ENCODE measurements around the gene QKI. TPM values are rescaled to one million over a fixed set of nuclear protein-coding genes. Genes with fewer than 3 reads are reported as not detected.

QKI gene
- total RNA-seq, 4 donors from 2014 or later = 283 to 425 (median 344) TPM

GRCh38 chr6:163401039-163401885 is 13.3 kb upstream of the QKI start:
- no peak overlapping the region for H3K27ac ChIP-seq
- H3K4me1 ChIP-seq = peaks cover 24 to 27% of the 10 kb centered on the region in 2 donors
- DNase-seq (no peak), ATAC-seq (no peak)
- TF ChIP-seq CTCF (IDR thresholded peaks at IDR 0.05 in 4 of 5, conservative IDR thresholded peaks at IDR 0.05 in 1 of 5) = no peak
- no peak for TF ChIP-seq POLR2A (IDR thresholded peaks at IDR 0.05)
- no peak overlapping the region for H3K4me3 ChIP-seq
- no peaks in the 10 kb centered on the region for H3K36me3 ChIP-seq
- in situ Hi-C loops (cut with MboI; ENCODE audit: low sequenced_read_pairs in 4 of 4) (loop anchor here (10.0 to 25.0 kb wide), 4 partner anchors 46 to 1836 kb away; no protein-coding TSS in a partner anchor), intact Hi-C loops (cut with DNase I; ENCODE audit: low total_unique reads) (loop anchor here (10.0 kb wide), 2 partner anchors 136 to 426 kb away; no protein-coding TSS in a partner anchor)
- no peaks in the 10 kb centered on the region for H3K27me3 ChIP-seq
- H3K9me3 ChIP-seq = no peaks in the 10 kb centered on the region

- H3K4me1 ChIP-seq = peaks cover 24 to 26% of the 10 kb centered on the region in 2 donors
- no peaks in the 10 kb centered on the region for H3K36me3 ChIP-seq
- no peak for TF ChIP-seq POLR2A (IDR thresholded peaks at IDR 0.05)
- no peak for TF ChIP-seq CTCF (IDR thresholded peaks at IDR 0.05 in 4 of 5, conservative IDR thresholded peaks at IDR 0.05 in 1 of 5)
- DNase-seq (no peak), ATAC-seq (no peak)
- no peaks in the 10 kb centered on the region for H3K27me3 ChIP-seq
- H3K4me3 ChIP-seq = no peak overlapping the region
- H3K9me3 ChIP-seq = no peaks in the 10 kb centered on the region
- intact Hi-C loops (cut with DNase I; ENCODE audit: low total_unique reads) (loop anchor here (10.0 kb wide), 2 partner anchors 138 to 428 kb away; no protein-coding TSS in a partner anchor), in situ Hi-C loops (cut with MboI; ENCODE audit: low sequenced_read_pairs in 4 of 4) (loop anchor here (10.0 to 25.0 kb wide), 4 partner anchors 48 to 1835 kb away; no protein-coding TSS in a partner anchor)
- H3K27ac ChIP-seq = no peak overlapping the region
These were observed 11.9 kb upstream of the QKI start for GRCh38 chr6:163402616-163403015.

GRCh38 chr6:163404825-163405265 is 9.7 kb upstream of the QKI start:
- Histone ChIP-seq H3K9me3 (no peaks in the 10 kb centered on the region), H3K4me3 (no peak overlapping the region), H3K27me3 (no peaks in the 10 kb centered on the region), H3K4me1 (peaks cover 23 to 27% of the 10 kb centered on the region in 2 donors), H3K27ac (peak overlapping the region; percentile 85 to 92 (median 88)), H3K36me3 (no peaks in the 10 kb centered on the region)
- ATAC-seq (peak; percentile 42 to 49), DNase-seq (peak in 1 of 2 donors; percentile 55)
- intact Hi-C loops (cut with DNase I; ENCODE audit: low total_unique reads) = loop anchor here (2.0 to 10.0 kb wide), 3 partner anchors 58 to 430 kb away; no protein-coding TSS in a partner anchor
- in situ Hi-C loops (cut with MboI; ENCODE audit: low sequenced_read_pairs in 4 of 4) = loop anchor here (5.0 to 25.0 kb wide), 5 partner anchors 50 to 1832 kb away; no protein-coding TSS in a partner anchor
- no peak for TF ChIP-seq CTCF (IDR thresholded peaks at IDR 0.05 in 4 of 5, conservative IDR thresholded peaks at IDR 0.05 in 1 of 5)
- TF ChIP-seq POLR2A (IDR thresholded peaks at IDR 0.05) = no peak

- H3K4me3 ChIP-seq = peak overlapping the region; percentile 45 to 55 (median 50)
- intact Hi-C loops (cut with DNase I; ENCODE audit: low total_unique reads) (loop anchor here (2.0 to 10.0 kb wide), 3 partner anchors 59 to 431 kb away; no protein-coding TSS in a partner anchor), in situ Hi-C loops (cut with MboI; ENCODE audit: low sequenced_read_pairs in 4 of 4) (loop anchor here (5.0 to 25.0 kb wide), 5 partner anchors 51 to 1832 kb away; no protein-coding TSS in a partner anchor)
These were observed 8.9 kb upstream of the QKI start for GRCh38 chr6:163405412-163406309.

More at GRCh38 chr6:163405412-163406309, 8.9 kb upstream of the QKI start:
- no peaks in the 10 kb centered on the region for H3K9me3 ChIP-seq
- peak; percentile 83 to 90 for ATAC-seq
- peaks cover 23 to 27% of the 10 kb centered on the region in 2 donors for H3K4me1 ChIP-seq
- H3K27me3 ChIP-seq = no peaks in the 10 kb centered on the region
- peak; percentile 68 to 86 for DNase-seq
- H3K36me3 ChIP-seq = no peaks in the 10 kb centered on the region
- peak; percentile 26 to 37 for TF ChIP-seq POLR2A (IDR thresholded peaks at IDR 0.05)
- TF ChIP-seq CTCF (IDR thresholded peaks at IDR 0.05 in 4 of 5, conservative IDR thresholded peaks at IDR 0.05 in 1 of 5) = no peak
- H3K27ac ChIP-seq = peak overlapping the region; percentile 85 to 92 (median 88)

Data from gastrocnemius medialis (tissue), 4 donors.